HG03575 (cell line): ENCODE data around the gene FRMD4B.

Experiments used
- ATAC-seq: cut with Tn5 transposase; IDR thresholded peaks from one replicate; pipeline ENCODE4 v1.9.1; 2021; ENCODE audit not compliant: unreplicated experiment, insufficient number of reproducible peaks, low FRiP score; ENCODE audit errors: extremely low read depth

FRMD4B gene

DNA sequence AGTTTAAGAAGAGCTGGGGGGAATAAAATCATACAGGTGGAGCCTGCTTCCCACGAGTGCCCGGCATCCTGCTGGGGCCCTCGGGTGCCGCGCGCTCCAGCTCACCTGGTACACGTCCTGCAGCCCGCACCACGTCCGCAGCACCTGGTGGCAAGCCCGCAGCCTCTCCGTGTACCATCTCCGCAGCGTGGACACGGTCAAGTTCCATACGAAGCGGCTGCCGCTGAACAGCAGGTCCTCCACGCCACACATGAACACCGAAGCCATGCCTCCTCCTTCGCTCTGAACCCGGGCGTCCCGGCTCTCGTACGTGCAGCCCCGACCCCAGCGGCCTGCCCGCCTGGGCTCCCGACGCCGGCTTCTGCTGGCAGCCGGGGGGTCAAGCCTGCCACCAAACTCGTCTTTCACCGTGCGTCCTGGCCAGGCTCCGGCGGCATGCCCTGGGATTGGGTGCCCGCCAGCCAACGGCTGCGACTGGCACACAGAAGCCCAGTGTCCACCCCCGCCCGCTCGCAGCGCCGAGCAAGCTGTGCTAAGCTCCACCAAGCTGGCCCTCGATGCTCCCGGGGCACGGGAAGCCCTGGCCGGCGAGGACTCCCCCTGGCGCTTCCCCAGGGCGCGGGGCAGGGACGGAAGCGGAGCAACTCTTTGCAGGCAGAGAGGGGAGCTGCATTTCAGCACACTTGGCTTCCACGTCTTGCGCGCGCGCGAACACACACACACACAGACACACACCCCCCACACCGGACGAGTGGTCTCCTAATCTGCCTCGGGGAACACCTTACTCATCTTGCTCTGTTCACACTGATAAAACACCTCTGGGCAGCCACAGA is at the start of gene FRMD4B:
TSS of gene FRMD4B (minus strand) at position 366 of the 833 bp plus-strand sequence. CDS start at position 267, 99 bp downstream.
- no peak for ATAC-seq

DNA sequence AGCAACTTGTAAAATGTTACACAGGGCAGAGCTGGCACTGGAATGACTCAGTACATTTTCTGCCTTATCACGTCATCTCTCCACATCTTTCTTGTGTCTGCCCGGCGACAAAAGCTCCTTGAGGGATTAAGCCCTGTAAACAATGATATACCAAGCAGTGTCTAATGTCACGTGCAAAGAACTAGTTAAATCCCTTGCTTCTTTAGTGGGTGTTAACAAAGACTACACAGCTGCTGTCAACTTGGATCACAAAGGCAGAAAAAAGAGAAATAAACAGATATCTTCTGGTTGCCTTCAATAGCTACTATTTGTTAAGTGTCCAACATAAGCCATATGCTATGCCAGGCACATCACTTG is 48.1 kb upstream of the FRMD4B start:
- ATAC-seq, result no peak

DNA sequence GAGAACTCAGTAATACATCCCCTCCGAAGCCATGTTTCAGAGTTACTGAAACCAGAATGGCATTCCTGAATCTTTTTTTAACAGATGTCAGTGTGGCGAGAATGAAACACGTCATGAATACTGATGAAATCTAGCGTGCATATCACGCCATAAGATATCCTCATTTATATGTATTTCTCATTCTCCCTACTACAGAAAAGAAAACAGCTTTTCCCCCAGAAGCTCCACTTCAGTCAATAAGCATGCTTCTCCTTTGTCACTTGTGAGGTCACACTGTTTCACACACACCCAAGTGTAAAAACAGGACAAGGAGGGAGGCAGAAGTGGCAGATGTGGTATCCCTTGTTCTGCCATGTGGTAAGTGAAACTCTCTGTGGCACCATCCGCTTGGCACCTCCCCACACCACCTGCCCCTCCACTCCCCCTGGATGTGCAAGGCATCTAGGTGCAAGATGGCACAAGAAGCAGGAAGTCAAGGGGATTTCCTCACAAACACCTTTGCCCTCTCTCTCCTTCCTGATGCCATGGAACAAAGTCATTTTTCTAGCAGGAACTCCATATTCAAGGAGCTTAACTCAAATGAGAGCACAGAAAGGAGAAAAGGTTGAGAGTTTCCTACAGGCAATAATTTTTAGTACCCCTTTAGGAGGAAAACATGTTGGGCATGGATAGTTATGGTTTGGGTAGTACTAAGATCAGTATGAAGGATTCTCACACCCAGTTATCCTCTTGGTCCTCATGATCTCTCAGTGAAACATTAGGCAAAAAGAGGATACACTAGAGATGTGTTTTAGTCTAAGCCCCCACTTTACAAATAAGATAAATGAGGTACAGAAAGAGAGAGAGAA is 47.5 kb upstream of the FRMD4B start:
- ATAC-seq, result no peak

DNA sequence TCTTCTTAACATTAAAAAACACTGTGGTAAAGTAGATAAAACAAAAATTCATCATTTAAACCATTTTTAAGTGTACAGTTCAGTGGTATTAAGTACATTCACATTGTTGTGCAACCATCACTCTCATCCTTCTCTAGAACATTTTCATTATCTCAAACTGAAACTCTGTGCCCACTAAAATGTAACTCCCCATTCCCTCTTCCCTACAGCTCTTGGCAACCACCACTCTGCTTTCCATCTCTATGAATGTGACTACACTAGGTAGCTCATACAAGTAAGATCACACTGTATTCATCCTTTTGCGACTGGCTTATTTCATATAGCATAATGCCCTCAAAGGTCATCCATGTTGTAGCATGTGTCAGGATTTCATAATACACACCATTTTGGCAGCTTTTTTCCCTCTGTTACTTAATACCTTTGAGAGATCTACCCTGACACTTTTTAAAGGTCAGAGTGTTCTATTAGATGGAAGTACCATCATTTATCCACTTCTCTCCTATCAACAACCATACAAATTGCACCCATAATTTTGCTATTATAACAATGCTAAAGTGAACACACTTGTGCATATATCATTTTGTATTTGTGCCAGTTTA is 42.9 kb upstream of the FRMD4B start:
- ATAC-seq, result no peak

DNA sequence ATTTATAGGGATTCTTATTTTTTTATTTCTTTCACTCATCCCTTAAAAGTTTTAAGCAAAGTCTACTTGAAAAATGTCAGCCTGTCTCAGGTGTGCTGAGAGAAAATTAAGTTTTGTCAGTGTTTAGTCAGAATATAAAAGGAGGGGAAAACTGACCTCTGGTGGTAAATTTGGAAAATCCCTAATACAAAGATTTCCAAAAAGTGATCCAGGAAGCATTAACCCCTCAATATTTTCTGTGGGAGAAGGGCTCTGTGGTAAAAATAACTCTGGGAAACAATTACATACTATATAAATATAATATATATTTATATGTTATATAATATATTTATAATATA is 41.0 kb upstream of the FRMD4B start:
- no peak for ATAC-seq

DNA sequence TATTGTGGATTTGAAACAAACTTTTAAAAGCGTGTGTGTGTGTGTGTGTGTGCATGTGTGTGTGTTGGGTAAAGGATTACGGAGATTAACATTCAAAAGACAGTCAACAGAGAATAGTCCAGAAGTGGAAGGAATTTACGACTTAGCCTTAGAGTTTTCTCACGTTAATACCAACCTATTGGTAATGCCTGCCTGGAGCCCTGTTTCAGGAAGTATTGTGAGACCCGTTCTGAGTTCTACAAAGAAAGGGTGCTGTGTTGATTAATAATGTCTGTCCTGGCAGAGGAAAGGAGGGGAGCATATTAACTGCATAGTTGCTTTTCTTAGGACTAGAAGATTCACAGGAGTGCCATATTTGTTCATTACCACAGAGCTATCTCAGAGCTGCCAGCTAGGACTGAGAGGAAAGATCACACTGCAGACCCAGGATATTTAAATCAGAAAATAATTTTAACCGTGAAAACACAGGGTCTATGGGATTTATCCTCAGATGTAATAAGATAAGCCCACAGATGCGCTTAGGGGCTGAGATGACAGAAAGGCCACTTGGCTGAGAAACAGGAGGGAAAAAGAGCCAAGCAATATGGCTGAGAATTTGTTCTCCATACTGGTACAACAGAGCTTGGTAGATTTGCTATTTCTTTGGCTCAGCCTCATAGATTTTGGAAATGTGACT is 40.5 kb upstream of the FRMD4B start:
- ATAC-seq, result no peak

DNA sequence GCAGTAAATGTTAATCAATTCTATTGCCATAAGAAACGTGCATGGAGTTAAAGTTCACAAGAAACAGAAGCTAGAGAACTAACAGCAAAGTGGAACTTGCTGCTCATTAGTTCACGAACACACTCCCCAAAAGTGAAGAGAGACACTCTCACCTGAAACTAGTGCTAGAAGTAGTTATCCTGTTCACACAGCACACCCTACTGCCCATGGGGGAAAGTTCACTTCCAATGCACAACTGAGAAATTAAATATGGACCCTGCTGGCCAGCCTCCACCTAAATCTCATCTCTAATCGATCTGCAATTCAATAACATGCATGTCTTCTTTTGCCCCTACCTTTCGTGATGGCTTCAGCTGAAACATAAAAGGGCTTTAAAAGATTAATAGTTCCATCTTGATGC is 39.4 kb upstream of the FRMD4B start:
- ATAC-seq, result peak; percentile 50

DNA sequence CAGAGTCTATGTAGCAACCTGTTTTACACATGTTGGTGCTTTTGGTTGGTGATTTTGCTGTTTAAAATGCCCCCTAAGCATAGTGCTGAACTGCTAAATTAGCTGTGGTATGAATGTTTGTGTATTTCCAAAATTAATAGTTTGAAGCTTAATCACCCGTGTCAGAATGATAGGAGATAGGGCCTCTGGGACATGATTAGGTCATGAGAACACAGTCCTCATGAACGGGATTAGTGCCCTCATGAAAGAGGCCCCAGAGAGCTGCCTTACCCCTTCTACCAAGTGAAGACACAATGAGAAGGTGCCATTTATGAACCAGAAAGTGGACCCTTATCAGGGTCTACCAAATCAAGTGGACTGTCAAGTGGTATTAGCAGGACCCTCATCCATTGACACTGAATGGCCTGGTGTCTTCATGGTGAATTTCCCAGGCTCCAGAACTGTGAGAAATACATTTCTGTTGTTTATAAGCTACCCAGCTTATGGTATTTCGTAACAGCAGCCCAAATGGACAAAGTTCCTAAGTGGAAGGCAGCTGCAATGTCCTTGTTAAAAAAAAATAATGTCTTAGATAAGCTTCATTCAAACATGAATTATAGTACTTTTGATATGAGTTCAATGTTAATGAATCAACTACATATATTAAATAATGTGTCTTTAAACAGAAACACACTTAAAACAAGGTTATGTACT is 37.7 kb upstream of the FRMD4B start:
- no peak for ATAC-seq

DNA sequence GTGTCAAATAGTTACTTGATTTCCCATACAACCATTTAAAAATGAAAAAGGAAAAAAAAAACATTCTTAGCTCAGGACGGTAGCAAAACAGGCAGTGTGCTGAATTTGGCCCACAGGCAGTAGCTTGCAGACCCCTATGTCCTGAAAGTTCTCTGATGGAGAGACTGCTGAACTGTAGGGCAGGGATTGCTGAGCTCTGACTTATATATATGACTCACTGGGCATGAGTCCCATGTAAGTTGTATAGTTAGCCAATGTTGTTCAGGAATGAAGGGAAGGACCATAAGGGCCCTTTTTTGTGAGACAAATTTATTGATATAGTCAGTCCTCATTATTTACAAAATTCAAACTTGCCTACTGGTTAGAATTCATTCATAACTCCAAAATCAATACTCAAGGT is 36.9 kb upstream of the FRMD4B start:
- ATAC-seq, result no peak

DNA sequence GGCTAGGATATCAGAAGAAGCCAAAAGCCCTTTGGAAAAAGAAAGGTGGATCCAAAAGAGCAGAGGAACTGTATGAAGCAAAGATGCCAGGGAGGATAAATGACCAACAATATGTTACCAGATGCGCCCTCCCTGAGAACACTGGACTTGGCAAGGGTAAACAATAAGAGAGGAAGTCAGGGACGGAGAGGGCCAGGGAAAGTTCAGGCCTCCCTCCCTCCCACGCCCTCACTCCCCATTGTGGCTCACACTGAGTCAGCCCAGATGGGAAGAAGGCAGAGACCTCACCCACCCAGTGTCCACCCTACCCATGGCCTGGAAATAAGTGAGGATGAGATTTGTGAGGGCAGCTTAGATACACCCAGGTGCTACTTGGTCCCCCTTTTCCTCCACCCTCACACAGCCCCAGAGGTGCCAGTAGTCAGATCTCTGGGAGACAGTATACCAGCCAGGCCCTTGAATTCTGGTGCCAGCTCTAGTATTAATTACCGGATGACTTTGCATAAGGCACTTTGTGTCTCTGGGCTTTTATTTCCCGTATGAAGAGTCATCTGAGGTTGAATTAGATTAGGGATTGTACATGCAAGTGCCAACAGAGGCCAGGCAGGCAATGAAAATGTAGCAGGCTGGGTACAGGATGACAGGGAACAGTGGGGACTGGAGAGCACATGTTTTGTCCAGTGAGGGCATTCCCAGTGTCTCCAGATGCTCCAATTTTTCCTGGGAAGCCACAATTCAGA is 35.1 kb upstream of the FRMD4B start:
- no peak for ATAC-seq

DNA sequence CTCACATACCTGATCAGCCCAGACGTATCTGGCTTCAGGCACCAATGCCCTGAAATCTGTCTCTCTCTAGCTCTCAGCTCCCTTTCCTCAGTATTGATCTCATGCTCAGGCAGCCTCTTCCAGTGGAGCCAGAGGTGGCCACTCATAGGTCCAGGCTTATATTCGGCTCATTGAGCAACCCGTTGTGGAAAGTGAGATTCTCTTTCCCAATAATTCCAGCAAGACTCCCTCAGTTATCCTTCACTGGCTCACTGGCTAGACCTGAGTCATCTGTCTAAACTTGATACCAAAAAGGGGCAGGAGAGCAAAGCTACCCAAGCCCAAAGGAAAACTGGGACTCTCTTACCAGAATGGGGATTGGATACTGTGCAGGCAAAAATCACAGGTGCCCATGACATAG is 33.4 kb upstream of the FRMD4B start:
- ATAC-seq, result no peak

DNA sequence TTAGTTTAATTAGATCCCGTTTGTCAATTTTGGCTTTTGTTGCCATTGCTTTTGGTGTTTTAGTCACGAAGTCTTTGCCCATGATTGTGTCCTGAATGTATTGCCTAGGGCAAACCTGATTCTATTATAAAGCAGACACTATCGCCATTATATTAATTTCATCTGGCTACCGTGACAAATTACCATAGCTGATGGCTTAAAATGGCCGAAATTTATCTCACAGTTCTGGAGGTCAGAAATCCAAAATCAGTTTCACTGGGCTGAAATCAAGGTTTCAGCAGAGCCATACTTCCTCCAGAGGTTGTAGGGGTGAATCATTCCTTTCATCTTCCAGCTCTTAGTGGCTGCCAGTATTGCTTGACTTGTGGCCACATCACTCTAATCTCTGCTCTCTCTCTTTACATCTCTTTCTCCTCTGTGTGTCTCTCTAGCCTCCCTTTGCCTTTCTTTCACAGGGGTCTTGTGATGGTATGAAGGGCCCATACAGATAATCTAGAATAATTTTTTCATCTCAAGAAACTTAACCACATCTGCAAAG is 31.7 kb upstream of the FRMD4B start:
- no peak for ATAC-seq

DNA sequence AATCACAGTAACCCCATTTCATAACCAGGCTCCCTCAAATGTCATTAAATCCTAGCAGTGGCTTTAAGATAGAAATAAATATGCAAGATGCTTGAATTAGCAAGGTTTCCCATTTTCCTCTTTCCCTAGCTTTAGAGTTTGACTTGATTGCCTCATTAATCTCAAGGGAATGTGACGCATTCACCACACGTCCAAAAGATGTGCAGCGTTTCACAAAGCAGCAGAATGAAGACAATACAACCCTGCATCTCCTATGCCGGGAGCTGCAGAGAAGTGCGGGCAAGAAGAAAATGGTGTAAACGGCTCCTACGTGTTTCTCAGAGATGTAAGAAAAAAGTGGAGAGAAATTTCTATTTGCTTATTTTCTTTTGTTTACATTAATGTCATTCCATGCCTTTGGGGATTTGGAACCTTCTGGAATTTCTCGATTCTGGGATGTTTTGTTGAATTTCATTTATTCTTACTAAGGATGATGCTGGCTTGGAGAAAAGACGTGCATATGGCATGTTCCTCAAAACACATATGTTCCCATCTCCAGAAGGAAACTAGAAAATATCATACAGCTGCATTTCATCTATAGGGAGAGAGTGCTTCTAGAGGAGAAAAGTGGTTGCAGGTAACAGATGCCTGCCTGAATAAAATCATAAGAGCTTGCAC is 27.8 kb upstream of the FRMD4B start:
- ATAC-seq, result no peak

DNA sequence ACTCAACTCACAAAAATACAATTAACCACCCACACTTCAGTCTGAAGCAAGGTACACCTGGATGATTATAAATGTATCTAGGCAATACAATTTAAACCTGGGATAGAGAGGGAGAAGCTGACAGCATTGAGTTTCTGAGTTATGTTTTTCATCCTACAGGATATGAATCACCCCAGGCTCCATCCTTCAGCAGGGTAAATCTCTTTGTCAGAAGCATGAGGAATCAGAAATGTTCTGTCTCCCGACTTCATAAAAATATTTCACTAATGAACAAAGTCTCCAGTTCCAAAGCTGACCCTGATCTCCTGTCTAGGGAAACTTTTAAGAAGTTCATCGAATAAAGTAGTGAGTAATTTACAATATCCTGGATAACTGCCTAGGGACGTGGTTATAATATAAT is 25.5 kb upstream of the FRMD4B start:
- no peak for ATAC-seq

DNA sequence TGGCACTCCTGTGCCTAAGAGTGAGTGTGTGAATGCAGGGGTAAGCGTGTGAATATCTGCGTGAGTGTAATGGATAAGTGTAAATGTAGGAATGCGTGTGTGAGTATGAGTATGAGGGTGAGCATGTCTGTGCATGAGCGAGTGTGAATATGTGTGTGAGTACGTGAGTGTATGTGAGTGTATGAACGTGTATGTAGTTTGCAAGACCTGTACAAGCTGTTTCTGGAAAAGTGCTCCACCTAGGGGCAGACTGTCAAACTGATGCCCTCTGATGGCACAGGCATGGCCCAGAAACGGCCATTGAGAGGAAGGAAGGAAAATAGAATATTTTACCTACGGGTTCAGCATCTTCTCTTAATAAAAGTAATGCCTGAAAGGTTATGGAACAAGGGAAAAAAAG is 24.4 kb upstream of the FRMD4B start:
- peak; percentile 94 for ATAC-seq

DNA sequence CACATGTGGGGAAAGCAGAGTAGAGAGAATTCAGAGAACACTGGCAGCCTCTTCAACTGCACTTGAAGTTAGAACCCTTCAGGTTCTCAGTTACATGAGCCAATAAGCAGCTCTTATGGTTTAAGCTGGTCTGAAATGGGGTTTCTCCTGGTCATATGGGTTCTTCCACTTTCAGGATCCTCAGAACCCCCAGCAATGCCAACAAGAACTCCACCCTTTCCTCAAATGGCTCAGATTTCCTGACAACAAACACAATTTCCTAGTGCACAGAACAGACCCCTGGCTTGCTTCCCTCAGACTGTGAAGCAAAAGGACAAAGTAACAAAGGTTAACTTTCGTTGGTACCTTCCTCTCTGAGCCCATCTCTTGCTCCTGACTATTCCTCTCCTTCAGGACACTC is 23.9 kb upstream of the FRMD4B start:
- no peak for ATAC-seq

DNA sequence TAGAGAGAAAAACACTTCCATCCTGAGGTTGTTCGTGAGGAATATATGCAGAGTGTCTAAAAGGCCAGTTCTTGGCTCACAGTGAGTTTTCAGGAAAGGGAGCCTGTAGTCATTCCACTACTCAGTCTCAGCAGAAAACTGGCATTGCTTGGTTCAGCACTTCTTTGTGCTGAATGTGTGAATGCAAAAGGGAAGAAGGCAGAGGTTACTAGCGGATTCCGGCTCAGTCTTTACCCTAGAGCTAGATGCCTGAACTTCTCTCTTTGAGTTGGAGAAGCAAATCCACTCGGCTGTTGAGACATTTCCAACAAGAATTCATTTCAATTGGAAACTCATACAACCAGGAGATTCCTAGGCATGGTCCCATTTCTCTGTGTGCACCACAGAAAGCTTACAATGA is 23.1 kb upstream of the FRMD4B start:
- ATAC-seq, result no peak

DNA sequence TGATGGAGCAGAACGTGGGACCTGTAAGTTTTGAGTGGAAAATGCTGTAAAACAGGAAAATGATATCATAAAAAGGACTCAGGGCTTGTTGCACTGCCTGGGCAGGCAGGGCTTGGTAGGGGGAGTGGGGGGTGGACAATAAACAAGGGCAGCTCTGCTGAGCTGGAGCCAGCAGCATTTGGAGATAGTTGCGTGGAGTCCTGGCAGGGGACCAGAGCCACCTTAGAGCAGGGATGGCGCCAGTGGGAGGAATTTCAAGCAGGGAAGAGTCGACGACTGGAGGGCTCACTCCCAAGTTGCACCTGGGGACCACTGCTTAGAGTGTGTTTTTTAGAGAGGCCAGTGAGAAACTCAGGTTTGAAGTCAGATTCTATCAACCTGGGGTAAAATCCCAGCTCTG is 22.7 kb upstream of the FRMD4B start:
- ATAC-seq, result no peak
